VCaP (cell line): ENCODE measurements around the gene PTPRD.

Experiments
- H3K27ac ChIP-seq: fragments of 450-650 bp; 2 replicates; pipeline ENCODE4 v1.5.1; 2017
- TF ChIP-seq, protein P1 (sequence below): fragments of 450-650 bp; conservative IDR thresholded peaks from 2 replicates; pipeline ENCODE4 v1.5.1; 2017; ENCODE audit warnings: mild to moderate bottlenecking, moderate library complexity

Gene PTPRD

DNA sequence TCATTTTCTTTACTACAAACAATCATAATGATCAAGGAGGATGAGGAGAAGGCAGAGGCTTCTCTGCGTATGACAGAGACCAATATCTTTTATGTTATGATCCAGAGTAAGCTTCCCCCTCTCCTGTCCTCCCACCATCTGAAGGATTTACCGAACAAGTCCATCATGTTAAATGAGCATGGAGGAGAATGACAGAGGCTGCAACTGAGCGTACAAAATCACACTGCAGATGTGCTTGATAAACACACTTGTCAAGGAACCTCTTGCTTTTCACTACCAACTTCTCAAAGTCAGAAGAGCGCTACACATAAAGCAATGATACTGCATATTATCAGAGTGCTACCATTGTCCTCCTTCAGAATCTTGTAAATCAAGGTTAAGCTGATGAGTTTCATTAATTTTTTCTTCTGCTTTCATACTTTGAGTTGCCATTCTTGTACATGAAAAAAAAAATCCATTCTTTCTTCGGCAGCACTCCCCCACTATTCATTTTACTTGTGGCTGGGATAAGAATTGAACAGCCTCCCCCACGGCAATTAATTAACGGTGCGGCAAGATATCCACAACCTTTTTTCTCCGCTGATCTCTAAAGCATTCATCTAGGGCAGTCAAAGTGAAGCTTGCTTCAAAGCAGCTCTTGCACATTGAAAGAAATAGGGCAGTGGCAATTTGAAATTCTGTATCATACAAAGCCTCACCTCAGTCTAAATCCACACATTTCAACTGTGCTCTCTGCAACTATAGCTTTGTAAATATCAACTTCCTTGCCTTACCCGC is 2139.4 kb downstream of the PTPRD start:
- no peak overlapping the region for H3K27ac ChIP-seq
- TF ChIP-seq, protein P1, sequence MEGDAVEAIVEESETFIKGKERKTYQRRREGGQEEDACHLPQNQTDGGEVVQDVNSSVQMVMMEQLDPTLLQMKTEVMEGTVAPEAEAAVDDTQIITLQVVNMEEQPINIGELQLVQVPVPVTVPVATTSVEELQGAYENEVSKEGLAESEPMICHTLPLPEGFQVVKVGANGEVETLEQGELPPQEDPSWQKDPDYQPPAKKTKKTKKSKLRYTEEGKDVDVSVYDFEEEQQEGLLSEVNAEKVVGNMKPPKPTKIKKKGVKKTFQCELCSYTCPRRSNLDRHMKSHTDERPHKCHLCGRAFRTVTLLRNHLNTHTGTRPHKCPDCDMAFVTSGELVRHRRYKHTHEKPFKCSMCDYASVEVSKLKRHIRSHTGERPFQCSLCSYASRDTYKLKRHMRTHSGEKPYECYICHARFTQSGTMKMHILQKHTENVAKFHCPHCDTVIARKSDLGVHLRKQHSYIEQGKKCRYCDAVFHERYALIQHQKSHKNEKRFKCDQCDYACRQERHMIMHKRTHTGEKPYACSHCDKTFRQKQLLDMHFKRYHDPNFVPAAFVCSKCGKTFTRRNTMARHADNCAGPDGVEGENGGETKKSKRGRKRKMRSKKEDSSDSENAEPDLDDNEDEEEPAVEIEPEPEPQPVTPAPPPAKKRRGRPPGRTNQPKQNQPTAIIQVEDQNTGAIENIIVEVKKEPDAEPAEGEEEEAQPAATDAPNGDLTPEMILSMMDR, result no peak

DNA sequence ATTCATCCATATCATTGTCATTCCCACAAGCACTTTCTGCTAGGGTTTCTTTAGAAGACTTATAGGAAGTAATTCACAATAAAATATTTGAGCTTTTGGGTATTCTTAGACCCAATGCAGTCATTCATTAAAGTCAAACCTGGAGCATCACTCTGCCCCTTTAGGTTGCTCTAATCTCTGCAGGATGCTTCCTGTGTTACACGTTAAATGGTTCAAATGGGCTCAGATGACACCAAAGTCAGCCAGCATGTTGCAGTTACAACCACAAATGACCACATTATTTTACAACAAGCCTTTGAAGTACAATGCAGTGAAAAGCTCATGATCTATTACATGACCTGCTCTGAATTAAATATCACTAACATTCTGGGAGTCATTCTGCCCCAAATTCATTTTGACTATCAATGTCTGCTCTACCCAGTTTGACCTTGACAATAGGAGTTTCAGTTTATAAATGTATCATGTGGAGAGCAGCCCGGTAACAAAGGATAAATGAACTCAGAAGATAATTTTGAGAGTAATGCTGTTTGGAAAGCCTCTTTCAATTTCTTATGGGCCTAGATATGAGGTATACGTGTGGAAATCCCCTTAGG is 2144.7 kb downstream of the PTPRD start:
- no peak overlapping the region for H3K27ac ChIP-seq
- TF ChIP-seq, protein P1, result no peak

DNA sequence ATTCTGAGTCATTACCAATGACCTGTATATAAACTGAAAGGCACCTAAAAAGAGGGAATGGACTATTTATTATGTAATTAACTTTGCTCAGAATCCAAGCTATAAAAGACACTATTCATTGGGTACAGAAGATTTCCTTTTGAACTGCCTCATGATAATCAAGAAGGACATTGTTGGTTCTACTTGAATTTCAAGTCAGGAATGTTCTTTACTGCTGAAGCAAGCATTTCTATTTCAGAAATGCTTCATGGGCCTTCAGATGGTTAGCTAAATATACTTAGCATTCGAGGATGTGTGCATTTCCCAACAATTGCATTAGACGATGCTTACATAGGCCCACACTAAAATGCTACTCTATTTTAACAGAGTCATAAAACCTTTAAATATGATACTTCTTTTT is 2155.0 kb downstream of the PTPRD start:
- TF ChIP-seq, protein P1, result no peak
- H3K27ac ChIP-seq, result no peak overlapping the region

DNA sequence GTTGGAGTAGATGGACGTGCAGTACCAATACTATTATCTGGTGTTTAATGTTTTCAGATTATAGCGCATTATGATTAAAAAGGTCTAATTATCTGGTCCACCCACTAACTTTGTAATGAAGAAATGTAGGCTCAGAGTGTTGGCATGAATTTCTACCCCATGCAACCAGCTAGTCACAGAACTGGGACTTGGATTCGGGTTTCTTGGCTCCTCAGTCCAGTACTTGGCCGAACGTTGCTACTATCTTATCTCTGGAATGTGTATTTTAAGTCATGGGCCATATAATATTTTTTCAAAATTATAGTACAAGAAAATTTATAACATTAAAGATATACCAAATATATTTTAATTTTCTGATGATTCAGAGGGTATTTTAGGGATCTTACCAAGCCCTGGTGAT is 2155.7 kb downstream of the PTPRD start:
- H3K27ac ChIP-seq, result no peak overlapping the region
- TF ChIP-seq, protein P1, result no peak

DNA sequence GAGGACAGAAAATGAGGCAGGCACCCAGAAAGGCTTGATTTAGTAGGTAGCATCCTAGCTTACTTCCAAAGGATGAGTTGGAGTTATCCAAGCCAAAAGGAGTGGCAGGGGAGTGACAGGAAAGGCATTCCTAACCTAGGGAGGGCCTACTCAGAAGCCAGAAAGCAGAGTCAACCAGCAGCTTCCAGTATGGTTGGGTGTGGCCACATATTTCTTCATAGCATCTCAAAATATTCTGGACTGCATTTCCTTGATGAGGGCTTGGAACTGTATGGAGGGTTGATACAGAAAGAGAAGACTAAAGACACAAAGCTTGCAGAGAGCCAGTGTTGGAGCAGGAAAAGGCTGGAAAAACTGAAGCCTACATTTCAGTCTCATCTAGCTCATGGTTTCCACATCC is 2156.5 kb downstream of the PTPRD start:
- TF ChIP-seq, protein P1, result no peak

DNA sequence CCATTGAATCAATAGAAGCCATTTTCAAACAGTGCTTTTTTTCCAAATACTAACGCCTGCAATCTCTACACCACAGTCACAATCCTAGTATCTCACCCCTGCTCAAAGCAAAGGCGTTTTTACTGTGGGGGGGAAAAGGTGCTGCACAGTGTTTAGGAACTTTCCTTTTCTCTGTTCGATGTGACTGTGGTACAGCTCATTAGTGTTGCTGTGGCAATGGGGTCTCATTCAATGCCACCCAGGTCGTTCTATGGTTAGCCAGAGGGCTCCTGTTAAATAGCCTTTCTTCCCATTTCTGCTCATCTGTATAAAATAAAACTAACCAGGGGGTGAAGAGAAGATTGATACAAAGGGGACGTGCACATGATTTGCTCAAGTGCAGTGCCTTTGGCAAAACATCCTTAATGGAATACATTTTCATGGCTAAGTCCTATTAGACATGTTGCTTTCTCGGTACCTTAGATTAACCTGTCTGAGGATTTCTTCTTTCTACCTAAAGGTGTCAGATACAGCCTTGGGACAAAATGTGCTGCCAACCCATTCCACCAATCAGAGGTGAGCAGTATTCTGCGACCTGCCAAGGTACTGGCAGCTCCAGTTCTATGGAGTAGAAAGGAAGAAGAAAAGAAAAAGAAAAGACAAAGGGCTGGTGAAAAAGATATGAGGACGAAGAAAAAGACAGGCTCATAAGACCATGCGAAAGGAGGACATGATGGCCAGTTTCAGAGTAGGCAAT is 2161.8 kb downstream of the PTPRD start:
- no peak overlapping the region for H3K27ac ChIP-seq
- TF ChIP-seq, protein P1, result no peak

More for the DNA sequence above, 2156.5 kb downstream of the PTPRD start:
- H3K27ac ChIP-seq, result no peak overlapping the region

DNA sequence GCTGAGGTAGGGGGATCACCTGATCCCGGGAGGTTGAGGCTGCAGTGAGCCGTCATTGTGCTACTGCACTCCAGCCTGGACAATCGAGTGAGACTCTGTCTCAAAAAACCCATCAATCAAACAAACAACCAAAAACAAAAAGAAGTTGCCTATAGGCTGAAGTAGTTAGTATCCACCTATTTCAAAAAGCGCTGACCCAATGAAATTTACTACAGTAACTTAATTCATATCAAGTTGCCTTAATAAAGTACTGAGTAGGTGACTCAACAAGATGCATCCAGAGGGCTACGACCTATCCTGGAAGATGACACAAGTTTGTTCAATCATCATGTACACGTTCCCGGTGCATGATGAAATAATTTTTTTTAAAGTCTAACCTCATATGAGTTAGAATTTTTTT is 2164.6 kb downstream of the PTPRD start:
- H3K27ac ChIP-seq, result no peak overlapping the region
- TF ChIP-seq, protein P1, result no peak
